DMS114 treated with DMSO at 0.1 percent for 48 hours (cell line): ENCODE data around the gene HS3ST4.

Source experiments
- DNase-seq: peaks from one replicate; lab custom pipeline; 2025; ENCODE audit not compliant: unreplicated experiment; lab: John Stamatoyannopoulos, UW

HS3ST4 gene

DNA sequence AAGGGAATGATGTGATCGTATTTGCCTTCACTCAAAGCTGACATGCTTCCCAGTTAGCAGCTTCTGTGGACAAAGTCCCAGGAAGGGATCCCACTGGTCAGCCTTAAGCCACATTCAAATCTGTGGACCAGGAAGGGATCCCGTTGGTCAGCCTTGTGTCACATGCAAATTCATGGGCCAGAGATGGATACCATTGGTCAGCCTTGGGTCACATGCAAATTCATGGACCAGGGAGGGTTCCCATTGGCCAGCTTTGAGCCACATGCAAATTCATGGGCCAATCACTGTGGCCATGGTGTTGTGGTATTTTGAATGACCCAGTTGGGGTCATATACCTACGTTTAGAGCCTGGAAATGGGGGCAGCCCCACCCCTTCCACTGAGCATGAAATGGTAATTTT lies 201.6 kb downstream of the HS3ST4 start:
- no peak for DNase-seq

DNA sequence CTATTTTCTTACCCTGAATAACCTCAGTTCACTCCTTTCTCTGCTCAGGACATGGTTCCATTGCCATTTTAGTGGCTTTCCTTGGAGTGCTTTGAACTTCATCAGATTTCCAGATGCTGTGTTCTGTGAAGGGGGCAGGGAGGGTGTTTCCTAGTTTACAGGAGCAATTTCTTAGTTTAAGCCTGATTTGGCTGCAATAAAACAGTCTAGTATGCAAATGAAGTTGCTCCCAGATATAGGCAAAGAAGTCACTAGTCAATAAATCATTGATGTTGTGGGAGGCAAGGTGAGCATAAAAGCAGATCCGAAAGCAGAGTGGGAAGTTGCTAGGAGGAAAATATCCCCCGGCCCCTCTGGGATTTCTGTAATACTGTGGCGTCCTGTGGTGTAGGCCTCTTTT lies 202.3 kb downstream of the HS3ST4 start:
- no peak for DNase-seq

DNA sequence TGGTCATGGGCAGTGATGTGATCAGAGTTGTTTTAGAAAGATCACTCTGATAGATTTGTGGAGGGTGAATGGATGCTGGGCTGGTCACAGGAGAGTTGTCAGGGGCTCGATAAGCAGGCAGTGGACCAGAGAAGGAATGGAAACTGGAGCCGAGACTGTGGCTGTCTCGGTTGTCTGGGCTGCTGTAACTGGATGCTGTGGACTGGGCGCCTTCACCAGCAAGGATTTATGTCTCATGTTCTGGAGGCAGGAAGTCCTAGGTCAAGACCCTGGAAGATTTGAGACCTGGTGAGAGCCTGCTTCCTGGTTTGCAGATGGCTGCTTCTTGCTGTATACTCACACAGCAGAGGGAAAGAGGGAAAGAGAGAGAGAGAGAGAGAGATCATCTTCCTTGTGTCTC lies 203.6 kb downstream of the HS3ST4 start:
- DNase-seq: no peak

DNA sequence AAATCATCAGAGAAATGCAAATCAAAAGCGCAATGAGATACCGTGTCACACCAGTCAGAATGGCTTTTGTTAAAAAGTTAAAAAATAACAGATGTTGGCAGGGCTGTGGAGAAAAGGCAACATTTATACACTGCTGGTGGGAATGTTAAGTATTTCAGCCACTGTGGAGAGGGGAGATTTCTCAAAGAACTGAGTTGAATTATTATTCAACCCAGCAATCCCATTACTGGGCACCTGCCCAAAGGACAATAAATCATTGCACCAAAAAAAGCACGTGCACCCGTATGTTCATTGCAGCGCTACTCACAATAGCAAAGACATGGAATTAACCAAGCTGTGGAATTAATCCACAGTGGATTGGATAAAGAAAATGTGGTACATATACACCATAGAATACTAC lies 204.7 kb downstream of the HS3ST4 start:
- DNase-seq: no peak

DNA sequence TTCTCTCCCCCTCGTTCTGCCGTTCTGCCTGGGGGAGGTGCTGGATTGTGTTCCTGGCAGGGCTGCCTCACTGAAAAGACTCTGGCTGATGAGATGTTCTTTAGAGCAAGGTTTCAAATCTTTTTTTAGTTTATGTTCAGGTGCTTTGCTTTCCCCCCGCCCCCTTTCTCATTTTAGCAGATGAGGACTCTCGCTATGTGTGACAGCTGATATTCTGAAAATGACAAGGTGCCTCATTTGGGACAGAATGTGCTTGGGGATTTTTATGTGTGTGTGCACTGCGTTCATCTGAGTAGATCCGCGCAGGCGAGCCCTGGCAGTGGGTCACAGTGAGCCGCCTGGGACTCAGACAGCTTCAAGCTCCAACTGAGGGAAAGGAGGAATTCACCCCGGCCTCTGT lies 205.9 kb downstream of the HS3ST4 start:
- DNase-seq: no peak

DNA sequence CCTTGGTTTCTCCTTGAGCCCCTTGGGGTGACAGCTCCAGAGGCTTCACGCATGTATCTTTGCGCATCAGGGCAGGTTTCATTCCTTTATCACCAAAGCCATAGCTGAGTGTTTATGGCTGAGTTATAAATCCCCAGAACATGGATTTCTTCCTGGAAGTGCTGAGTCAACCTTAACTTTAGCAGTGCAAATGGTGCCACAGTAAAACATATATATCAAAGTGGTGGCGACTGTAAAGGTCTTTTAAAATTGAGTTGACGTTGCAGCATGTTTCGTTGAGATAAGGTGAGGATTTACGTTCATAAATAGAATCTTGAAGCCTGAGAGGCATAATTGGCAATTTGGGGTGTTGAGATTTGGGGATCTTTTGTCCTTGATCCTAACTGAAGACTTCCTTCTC lies 214.1 kb downstream of the HS3ST4 start:
- DNase-seq: no peak

DNA sequence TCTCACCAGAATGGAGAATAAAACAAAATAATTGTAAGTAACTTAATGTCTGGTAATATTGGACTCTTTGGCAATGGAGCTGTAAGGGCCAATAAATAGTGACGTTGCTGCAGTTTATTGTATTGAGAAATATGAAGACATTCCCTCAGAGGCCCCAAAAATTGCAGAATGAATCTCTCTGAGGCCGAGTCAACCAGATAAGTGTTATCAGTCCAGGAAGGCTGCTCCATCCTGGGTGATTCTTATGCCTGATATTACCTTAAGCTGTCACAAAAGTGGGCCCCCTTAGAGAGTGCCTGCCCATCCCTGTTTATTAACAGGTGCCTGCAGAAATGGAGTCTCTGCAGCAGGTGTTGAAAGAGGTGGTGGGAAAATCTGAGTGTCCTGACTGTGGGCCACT lies 219.2 kb downstream of the HS3ST4 start:
- DNase-seq: no peak

DNA sequence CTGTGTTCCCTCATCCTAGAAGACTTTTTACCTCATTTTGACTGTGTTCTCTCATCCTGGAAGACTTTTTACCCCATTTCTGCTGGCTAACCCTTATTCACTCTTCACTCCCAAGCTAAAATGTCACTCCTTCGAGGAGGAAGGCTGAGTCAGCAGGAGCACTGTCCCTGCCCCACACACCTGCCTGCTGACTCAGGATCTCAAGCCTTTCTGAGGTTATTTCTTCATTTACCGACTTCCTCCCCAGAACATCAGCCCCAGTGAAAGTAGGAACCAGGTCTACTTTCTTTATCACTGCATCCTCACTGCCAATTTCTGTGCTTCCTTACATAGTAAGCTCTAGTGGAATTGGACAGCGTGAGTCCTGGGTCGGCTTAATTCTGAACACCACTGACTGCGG lies 220.6 kb downstream of the HS3ST4 start:
- no peak for DNase-seq

DNA sequence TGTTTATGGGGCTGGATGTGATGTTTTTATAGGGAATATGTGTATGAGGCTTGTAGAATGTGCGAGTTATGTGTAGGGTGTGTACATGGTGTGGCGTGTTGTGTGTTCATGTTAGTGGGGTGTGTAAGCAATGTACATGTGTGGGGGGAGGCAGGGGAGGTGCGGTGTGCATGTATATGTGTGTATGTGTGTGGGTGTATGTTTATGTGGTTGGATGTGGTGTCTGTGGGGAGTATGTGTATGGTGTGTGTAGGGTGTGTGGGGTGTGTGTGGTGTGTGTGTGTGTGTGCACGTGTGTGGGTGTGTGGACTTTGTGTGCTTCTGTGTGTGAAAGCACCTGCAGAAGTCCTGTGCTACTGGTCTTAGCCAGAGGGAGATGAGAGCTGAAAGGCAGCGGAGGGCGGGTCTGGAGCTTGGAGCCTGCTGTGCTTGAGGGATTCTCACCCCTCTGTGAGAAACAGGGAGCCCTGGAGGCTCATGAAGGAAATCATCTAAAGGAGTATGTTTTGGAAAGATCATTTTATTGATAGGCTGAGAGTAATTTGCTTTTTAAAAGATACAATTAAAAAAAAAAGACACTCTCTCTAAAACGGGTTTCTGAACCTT lies 222.7 kb downstream of the HS3ST4 start:
- no peak for DNase-seq

DNA sequence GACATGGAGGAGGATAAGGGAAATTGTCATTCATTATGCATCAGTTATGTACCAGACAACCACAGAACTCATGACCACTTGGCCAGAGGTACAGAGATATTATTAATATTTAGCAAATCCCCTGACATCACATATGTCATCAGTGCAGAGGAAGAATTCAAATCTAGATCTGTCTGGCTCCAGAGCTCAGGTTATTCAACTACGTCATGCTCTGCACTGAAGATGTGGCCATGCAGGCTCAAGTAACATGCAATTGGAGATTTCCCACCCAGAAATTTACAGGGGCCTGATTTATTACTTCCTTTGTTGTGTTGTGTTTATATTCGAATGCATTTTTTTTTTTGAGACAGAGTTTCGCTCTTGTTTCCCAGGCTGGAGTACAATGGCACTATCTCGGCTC lies 224.3 kb downstream of the HS3ST4 start:
- no peak for DNase-seq

DNA sequence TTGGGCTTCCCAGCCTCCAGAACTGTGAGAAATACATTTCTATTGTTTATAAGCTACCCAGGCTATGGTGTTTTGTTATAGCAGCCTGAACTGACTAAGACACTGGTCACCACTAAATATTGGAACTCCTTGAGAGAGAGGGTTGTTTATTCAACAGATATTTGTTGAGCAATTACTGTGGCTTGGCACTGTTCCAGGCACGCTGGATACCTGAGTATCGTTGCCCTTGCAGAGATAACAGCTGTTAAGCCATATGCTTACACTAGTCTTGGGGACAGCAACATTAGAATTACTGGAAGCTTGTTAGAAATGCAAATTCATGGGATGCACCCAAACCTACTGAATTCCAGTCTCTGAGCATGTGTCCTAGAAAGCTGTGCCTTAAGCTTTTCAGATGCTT lies 230.7 kb downstream of the HS3ST4 start:
- no peak for DNase-seq

DNA sequence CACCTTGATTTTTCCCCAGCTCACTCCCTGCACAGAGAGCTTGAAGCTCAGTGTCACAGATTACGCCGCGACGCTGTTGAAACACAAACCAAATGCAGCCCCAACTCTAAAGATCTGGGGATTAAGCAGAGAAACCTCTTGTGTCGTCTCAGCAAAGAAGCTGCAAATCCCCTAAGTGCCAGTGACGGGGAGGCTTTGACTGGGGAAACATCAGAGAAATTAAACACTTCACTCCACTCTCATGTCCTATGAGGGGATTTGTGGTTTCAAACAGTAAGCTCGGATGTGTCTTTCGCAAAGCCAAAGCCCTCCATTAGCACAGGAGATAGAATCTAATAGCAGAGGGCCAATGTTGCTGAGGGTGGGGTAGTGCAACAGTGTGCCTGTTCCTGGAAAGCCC lies 233.7 kb downstream of the HS3ST4 start:
- DNase-seq: no peak

DNA sequence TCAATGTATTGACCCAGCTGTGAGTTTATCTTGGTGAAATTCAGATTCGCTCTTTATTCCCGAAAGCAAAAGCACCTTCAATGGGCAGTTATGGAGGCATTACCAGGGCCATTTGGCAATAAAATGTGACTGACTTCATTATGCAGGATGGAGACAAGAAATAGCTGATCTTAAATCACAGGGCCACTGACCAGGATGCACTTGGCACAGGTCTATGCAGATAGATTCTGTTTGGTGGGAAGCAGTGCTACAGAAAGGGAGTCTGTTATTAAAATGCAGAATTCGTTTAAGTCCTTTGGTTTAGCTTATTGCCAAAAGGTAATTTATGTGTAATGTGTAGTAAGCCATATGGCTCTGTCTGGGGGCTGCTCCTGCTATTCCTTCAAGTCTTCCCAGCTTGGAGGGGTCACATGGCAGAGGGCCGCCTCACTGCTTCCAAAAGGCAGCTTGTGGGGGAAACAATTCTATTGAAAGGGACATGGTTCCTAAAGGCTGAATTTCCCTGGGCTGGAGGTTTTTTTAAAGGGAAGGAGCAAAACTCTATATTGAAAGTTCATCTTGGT lies 239.8 kb downstream of the HS3ST4 start:
- DNase-seq: no peak

DNA sequence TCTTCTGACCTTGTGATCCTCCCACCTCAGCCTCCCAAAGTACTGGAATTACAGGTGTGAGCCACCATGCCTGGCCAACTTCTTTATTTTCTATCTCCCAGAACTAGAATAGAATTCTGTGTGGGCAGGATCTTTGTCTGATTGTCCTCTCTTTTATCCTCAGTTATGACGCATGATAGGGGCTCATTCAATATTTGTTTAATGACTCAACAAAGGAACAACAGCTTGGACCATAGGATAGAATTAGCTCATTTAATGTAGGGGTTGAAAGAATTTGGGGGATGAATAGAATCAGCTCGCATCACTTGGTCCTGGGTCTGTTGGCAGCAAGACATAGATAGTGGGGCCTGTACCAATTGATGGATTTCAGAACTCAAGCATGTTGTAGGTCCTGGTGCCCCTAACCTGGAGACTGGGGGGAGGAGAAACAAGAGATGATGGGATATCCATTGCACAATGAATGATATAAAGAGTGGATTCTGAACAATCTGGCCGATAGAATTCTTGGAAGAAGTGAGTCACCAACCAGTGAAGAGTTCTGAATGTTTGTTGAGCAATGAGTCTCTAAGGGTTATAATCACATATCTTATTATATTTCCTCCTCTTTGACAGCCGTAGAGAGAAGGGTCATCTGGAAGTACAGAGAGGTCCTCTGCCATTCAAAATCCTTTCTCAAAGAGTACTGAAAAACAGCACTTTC lies 250.2 kb downstream of the HS3ST4 start:
- DNase-seq: no peak

DNA sequence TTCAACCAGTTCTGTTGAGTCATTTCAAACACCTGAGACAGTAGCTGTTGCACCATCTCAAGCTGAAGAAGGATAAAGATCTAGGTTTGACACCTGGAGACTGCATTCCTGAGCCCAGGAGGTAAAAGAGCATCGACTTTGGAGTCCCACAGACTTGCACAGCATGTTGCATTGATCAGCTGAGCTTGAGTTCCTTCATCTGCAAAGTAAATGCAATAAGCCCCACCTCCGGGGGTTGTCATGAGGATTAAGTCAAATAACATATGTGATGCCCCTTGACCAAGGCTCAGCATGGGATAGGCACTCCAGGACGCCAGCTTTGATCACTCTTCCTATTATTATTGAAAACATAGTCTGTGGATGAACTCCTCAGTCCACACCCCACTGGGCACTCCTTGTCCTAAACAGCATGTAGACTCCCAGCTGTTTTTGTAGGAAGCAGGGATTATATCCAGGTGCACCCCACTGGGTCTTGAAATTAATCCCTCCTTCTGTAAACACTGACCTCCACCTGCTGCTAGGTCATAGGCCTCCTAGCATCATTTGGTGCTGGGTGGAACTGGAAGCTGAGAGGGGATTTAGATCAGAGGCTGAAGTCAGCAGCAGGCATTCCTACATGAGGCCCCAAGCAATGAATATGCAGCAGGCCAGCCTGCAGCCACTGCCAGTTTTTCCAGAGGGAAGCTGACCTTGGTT lies 259.0 kb downstream of the HS3ST4 start:
- no peak for DNase-seq

DNA sequence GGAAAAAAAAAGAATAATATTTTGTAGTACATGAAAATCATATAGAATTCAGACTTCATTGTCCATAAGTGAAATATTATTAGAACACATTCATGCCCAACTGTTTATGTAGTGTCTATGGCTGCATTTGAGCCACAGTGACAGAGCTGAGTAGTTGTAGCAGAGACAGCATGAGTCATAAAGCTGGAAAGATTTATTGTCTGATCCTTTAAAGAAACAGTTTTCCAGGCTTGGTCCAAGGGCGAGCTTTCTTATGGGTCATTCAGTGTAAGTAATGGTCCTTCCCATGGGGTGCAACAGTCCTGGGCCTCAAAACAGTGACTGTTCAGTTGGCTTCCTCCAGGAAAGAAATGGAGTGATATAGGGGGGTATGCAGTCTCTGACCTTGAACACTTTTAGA lies 260.2 kb downstream of the HS3ST4 start:
- no peak for DNase-seq

DNA sequence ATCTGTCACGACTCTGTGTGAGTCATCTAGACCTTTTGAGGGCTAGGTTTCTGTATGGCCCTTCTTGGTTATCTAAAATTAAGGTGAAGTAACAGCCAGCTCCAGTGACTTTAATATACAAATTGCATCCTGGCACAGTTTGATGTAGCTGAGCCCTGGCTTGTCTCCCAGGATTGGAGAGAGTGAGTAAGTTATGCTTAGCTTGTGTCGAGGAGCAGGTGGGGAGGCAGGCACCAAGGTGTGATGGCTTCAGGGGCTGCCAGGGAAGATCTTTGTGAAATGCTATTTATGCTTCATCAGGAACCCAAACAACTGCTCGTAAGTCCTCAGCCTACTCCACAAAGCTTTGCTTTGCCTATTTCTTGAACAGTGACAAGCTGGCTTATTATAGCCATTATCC lies 261.2 kb downstream of the HS3ST4 start:
- no peak for DNase-seq

DNA sequence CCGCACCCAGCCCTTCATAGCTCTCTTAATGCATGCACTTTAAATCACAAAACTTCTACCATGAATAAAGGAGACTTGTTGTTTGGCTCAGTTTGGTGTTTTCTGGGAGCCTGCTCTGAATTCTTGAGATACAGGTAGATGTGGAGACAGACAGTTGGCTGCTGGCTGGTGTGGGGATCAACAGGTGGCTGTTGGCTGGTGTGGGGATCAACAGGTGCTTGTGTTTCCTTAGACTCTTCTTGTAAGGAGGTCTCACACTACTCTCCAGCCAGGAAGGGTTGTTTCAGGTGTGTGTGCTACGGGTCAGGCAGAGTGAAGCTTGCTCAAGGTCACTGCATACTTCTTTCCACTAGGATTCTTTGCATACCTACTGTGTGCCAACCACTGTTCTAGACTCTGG lies 265.9 kb downstream of the HS3ST4 start:
- no peak for DNase-seq

DNA sequence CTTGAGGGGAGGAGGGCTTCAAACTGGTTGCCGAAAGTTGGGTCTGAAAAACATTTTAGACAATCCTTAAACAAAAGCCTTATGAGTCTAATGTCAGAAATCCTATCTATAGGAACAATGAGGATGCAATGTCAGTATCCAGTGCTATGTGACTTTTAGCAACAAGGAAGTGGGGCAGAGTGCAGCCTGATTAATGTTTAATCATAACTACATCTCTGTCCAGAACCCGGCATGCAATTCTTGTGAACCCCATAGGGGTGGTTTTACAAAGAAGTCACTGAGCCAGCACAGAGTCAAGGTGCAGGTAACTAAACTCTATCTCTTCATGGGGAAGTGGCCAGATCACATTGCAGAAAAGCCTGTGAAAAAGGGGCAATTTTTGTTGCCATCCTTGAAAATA lies 267.5 kb downstream of the HS3ST4 start:
- DNase-seq: no peak

DNA sequence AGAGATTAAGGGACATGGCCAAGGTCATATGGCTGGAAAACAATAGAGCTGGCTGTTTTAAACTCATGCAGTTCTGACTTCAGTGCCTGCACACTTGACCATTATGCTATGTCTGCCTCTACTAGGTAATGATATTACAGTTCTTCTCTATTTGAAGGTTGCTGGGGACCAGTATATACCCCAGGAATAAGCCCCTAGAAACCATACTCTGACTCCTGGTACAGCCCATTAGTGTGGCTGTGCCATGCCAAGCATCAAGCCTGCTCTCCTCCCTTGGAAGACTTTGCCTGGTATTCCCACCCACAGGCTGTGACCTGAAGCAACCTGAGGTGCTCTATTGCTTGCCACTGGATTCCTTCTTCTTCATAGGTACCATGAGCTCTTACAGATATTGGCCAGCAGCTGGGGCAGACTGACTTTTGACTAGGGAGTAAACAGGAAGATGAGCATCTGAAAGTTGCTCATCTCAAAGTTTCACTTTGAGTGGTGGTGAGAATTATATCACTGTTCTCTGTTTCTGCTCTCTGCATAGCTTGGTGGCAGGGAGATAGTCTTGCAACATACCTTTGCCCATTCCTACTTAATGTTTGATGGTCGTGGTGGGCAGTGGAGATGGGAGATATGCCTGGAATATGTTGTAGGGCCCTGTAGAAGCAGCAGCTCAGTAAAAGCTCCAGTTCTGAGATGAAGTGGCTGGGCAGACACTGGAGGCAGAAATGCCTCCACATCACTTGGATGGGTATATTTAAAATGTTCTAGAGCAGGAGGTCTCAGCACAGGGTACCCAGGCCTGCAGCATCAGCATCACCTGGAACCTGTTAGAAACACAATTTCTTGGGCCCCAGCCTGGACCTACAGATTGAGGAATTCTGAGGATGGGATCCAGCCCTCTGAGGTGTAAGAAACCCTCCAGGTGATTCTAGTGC lies 274.7 kb downstream of the HS3ST4 start:
- no peak for DNase-seq

DNA sequence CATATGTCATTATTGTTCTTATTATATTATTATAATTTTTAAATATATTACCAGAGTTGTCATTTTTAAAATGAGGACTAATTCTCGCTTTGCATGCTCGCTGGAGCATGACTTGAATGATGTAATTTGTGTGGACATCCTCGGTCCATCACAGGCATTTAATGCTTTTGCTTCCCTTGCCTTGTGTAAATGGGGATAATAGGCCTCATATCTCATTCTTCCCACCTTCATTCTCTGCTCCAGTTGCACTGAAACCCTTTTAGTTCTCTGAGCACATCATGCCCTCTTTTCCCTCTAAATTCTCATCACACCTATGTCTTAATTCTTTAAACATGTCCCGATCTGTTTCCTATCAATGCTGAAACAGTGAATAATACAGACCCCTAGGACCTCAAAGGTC lies 285.4 kb downstream of the HS3ST4 start:
- DNase-seq: no peak
